Adrenal gland (tissue), 19 donors: Measurements from ENCODE around the gene ANKRD6. TPM values are rescaled to one million over a fixed set of nuclear protein-coding genes. Genes with fewer than 3 reads are reported as not detected.
A peak's percentile ranks its signal among the peaks of the same experiment; 100 is the strongest.

Experiments
- DNase-seq, 7 donors: peaks; one replicate each; pipeline ENCODE4 v3.0.0-alpha.2; 2019 to 2020
- H3K27ac ChIP-seq, 5 donors: fragments of 200-600 bp; sonication (generic) in 4 of 5; 1 replicate in 3 of 5; 2 replicates in 2 of 5; pipeline versions ENCODE4 v1.5.1 to v1.8.0; 2016 to 2020; ENCODE audit warnings: mild to moderate bottlenecking in 1 of 5
- H3K27me3 ChIP-seq: fragments of 200-600 bp; 2 replicates; pipeline ENCODE4 v1.8.0; 2021
- H3K36me3 ChIP-seq, 2 donors: fragments of 200-600 bp; replicated peaks in 1 of 2; 1 replicate in 1 of 2; 2 replicates in 1 of 2; pipeline versions ENCODE4 v1.5.1 to v1.8.0; 2018 to 2022
- H3K4me1 ChIP-seq, 2 donors: fragments of 200-600 bp; replicated peaks in 1 of 2; 1 replicate in 1 of 2; 2 replicates in 1 of 2; pipeline versions ENCODE4 v1.5.1 to v1.8.0; 2018 to 2021
- H3K4me3 ChIP-seq, 4 donors: fragments of 200-600 bp; sonication (generic) in 3 of 4; one replicate each; pipeline ENCODE4 v1.5.1; 2016 to 2018
- H3K9me3 ChIP-seq, 3 donors: fragments of 200-600 bp; sonication (generic) in 1 of 3; replicated peaks in 1 of 3; 1 replicate in 2 of 3; 2 replicates in 1 of 3; pipeline versions ENCODE4 v1.5.1 to v1.8.0; 2016 to 2021
- POLR2A ChIP-seq, 2 donors: fragments of 450-650 bp; IDR thresholded peaks; one replicate each; pipeline ENCODE4 v1.6.1; 2017; ENCODE audit warnings: antibody characterized with exemption in 2 of 2, mild to moderate bottlenecking in 2 of 2, moderate library complexity in 1 of 2
- WGBS, 4 donors: extraction: QIAGEN DNeasy Blood & Tissue Kit in 2 of 4; methylation state at CpG; one replicate each; pipeline versions ENCODE4 v1.1.5 to v1.1.7; 2013 to 2017; 5-methylcytosine and 5-hydroxymethylcytosine counted together
- intact Hi-C, 2 donors: fragments of 100-400 bp; cut with DNase I; formaldehyde crosslinking; loops; one replicate each; pipeline versions ENCODE4 v1.14.1 to v1.15.0; 2022 to 2023
- long read RNA-seq, 10 donors: library from polyadenylated mRNA in 3 of 10; unstranded in 2 of 10; stranded (forward) in 1 of 10; transcript quantifications; one replicate each; pipeline ENCODE4 v2.0.0 and lab custom pipeline, GENCODE V29; 2021 to 2026
- polyA plus RNA-seq, 3 donors: library from polyadenylated mRNA; stranded (reverse); fragments of 200-250 nt in 2 of 3; fragments of 350-450 nt in 1 of 3; fragmentation: Illumina TruSeq in 1 of 3; extraction: RNeasy Lipid Tissue Mini Kit (QIAGEN cat#74804) in 1 of 3; gene quantifications; one replicate each; pipeline ENCODE4 v1.2.3, GENCODE V29; 2013 to 2014
- total RNA-seq, 9 donors: library from RNA; depleted of rRNA in 4 of 9; stranded (reverse); fragments of >200 nt in 4 of 9; fragments of 120-200 nt in 1 of 9; fragmentation: NEBNext Ultra II Directional in 1 of 9; extraction: Animal tissue kit (Norgen Biotek cat#: 25700) in 1 of 9; gene quantifications; one replicate each; pipeline versions ENCODE4 v1.1.0 to v1.2.4, GENCODE V29; 2013 to 2023
- TF ChIP-seq, protein P1 (sequence below), 6 experiments: fragments of 450-650 bp in 4 of 6; fragments of 200-600 bp in 2 of 6; sonication (generic) in 1 of 6; IDR thresholded peaks; 1 replicate in 5 of 6; 2 replicates in 1 of 6; pipeline versions ENCODE4 v1.5.1 to v1.8.0; 2016 to 2021; ENCODE audit warnings: antibody characterized with exemption in 6 of 6, mild to moderate bottlenecking in 2 of 6, moderate library complexity in 1 of 6
- donor health status: healthy with polysubstance abuse.
- donor health status: Bipolar disorder and iron deficiency.
- donor health status: DM: yes; HTN: yes; CAD: no.
- donor health status: DM: no; HTN: no; CAD: no.
- donor health status: DM: no; HTN: no; CAD: no.
- donor health status: DM: yes; HTN: yes; CAD: no.

ANKRD6 gene
- total RNA-seq (10 to 100 TPM in 3 of 9 donors, 1 to 10 TPM in 6; 4.8 to 16.6 (median 8.0) TPM), polyA plus RNA-seq (1 to 10 TPM; 2.8 to 8.7 (median 5.1) TPM)
- long read RNA-seq, donor 1, partial matches to known transcripts, result 0 of 2 reads
- long read RNA-seq, donor 1, other reads (novel, unspliced or antisense), result 0 of 2 reads
- long read RNA-seq, donor 2, partial matches to known transcripts, result 31 of 69 reads
- long read RNA-seq, donor 2, other reads (novel, unspliced or antisense), result 38 of 69 reads
- long read RNA-seq, donor 3, result 0 reads
- long read RNA-seq, donor 4, partial matches to known transcripts, result 0 of 2 reads
- long read RNA-seq, donor 4, other reads (novel, unspliced or antisense), result 2 of 2 reads
- long read RNA-seq, donor 5, transcript ANKRD6-201 (16 exons, 3,073 nt), result major isoform, 6 of 13 reads
- long read RNA-seq, donor 5, partial matches to known transcripts, result 0 of 13 reads
- long read RNA-seq, donor 5, other reads (novel, unspliced or antisense), result 6 of 13 reads
- long read RNA-seq, donor 6, result 0 reads
- long read RNA-seq, donor 7, result 0 reads
- long read RNA-seq, donor 8, partial matches to known transcripts, result 88 of 110 reads
- long read RNA-seq, donor 8, other reads (novel, unspliced or antisense), result 22 of 110 reads
- long read RNA-seq, donor 9, partial matches to known transcripts, result 12 of 82 reads
- long read RNA-seq, donor 9, other reads (novel, unspliced or antisense), result 70 of 82 reads
- long read RNA-seq, donor 10, result 0 reads

GRCh38 chr6:89432875-89433251 is at the start of gene ANKRD6:
ANKRD6 (plus strand) TSS chr6:89433152; CDS start chr6:89566977, 133,825 bp downstream.
- Histone ChIP-seq H3K27ac (no peak within 1 kb of the TSS), H3K4me3 (peak within 1 kb of the TSS; percentile 56 to 75 (median 64)), H3K27me3 (no peaks in the 10 kb centered on the region), H3K4me1 (peaks cover 2 to 6% of the 10 kb centered on the region in 2 donors), H3K36me3 (no peaks in the 10 kb centered on the region), H3K9me3 (no peaks in the 10 kb centered on the region)
- WGBS, 4 donors, result 0 to 1% (median 0%) methylated on average over 2 to 38 of the region's 38 CpGs
- peak; percentile 48 to 84 (median 78) for DNase-seq
- TF ChIP-seq, protein P1, sequence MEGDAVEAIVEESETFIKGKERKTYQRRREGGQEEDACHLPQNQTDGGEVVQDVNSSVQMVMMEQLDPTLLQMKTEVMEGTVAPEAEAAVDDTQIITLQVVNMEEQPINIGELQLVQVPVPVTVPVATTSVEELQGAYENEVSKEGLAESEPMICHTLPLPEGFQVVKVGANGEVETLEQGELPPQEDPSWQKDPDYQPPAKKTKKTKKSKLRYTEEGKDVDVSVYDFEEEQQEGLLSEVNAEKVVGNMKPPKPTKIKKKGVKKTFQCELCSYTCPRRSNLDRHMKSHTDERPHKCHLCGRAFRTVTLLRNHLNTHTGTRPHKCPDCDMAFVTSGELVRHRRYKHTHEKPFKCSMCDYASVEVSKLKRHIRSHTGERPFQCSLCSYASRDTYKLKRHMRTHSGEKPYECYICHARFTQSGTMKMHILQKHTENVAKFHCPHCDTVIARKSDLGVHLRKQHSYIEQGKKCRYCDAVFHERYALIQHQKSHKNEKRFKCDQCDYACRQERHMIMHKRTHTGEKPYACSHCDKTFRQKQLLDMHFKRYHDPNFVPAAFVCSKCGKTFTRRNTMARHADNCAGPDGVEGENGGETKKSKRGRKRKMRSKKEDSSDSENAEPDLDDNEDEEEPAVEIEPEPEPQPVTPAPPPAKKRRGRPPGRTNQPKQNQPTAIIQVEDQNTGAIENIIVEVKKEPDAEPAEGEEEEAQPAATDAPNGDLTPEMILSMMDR (IDR thresholded peaks at IDR 0.05), result peak; percentile 41 to 97 (median 78)
- TF ChIP-seq POLR2A (IDR thresholded peaks at IDR 0.05), result peak in 1 of 2 donors; percentile 10
- intact Hi-C loops, result loop anchor here (2.0 to 5.0 kb wide), 2 partner anchors 178 to 179 kb away; no protein-coding TSS in a partner anchor

DNA sequence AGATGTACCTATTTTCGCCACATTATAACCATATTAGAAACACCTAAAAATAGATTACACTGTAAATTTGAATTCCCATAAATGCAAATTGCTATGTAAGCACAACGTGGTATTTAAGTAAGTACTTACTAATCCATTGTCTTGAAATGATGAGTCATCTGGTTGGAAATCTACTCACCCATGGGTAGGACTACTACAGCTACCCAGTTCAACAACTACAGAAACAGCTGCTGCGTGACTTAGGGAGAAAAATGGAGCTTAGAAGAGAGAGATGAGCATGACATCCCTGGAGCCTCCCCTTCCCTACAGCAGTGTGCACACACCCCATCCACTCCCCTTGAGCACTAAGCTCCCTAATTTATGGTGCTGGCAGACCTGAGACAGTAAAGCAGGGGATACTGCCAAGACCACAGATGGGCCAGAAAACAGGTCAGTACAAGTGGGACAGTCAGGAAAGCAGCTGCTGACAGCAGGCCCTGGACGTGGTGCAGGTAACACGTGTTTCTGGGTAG is 47.7 kb upstream of the ANKRD6 start:
- WGBS, 4 donors, result 74 to 88% (median 82%) methylated on average over 5 of the region's 5 CpGs
- DNase-seq, result no peak
- Histone ChIP-seq H3K4me1 (no peaks in the 10 kb centered on the region), H3K27ac (no peak overlapping the region), H3K27me3 (no peaks in the 10 kb centered on the region), H3K9me3 (no peaks in the 10 kb centered on the region), H3K36me3 (no peaks in the 10 kb centered on the region), H3K4me3 (no peak overlapping the region)
- intact Hi-C loops, result no loop called here
- no peak for TF ChIP-seq POLR2A (IDR thresholded peaks at IDR 0.05)
- TF ChIP-seq, protein P1 (IDR thresholded peaks at IDR 0.05), result no peak

DNA sequence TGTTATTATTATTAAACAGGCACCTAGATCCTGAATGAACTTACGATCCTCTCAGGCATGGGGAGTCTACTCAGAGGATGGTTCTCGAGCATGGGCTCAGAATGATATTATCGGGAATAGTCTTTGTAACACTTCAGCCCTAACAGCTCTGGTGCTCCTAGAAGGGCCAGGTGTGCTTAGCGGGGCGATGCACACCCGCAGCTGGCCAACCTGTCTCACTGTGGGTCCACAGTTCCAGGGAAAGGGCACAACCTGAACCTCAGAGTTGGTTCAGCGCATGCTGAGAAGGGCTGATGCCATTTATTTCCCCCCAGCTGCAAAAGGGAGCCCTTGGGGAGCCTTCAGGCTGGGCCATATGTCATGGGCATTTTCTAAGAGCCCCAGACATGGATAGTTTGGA is 47.1 kb upstream of the ANKRD6 start:
- no peak overlapping the region for H3K27ac ChIP-seq
- no peaks in the 10 kb centered on the region for H3K4me1 ChIP-seq
- DNase-seq, result no peak
- TF ChIP-seq, protein P1 (IDR thresholded peaks at IDR 0.05), result no peak
- no peak for TF ChIP-seq POLR2A (IDR thresholded peaks at IDR 0.05)
- H3K4me3 ChIP-seq, result no peak overlapping the region
- 80 to 99% (median 96%) methylated on average over 7 of the region's 7 CpGs for WGBS, 4 donors
- no peaks in the 10 kb centered on the region for H3K27me3 ChIP-seq
- no peaks in the 10 kb centered on the region for H3K36me3 ChIP-seq
- intact Hi-C loops, result no loop called here
- H3K9me3 ChIP-seq, result no peaks in the 10 kb centered on the region

DNA sequence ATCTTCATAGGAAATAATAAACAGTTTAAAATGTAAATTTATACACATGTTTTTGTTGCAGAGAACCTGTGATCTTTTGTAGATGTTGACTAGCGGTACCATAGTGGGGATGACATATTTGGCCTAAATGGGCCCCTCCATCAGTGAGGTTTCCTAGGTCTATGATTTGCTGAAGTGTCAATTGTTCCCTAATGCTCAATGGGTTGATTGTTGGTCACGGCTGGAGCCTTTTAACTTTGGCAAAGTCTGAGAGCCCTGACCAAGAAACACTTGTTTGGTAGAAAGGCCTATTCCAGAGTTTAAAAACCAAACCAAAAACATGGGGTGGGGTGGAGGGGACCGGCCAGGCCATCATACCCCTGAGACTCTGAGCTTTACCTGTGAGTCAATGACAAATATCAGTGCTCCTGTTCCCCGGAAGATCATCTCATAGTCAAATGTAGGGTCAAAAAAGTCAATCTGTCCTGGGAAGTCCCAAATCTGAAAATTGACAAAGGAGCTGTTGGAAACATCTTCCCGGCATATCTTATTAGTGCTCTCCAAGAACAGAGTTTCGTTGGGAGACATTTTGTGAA is 45.9 kb upstream of the ANKRD6 start:
- TF ChIP-seq, protein P1 (IDR thresholded peaks at IDR 0.05), result no peak
- no peak for TF ChIP-seq POLR2A (IDR thresholded peaks at IDR 0.05)
- no peak for DNase-seq
- no peaks in the 10 kb centered on the region for H3K36me3 ChIP-seq
- no peaks in the 10 kb centered on the region for H3K9me3 ChIP-seq
- H3K4me3 ChIP-seq, result no peak overlapping the region
- intact Hi-C loops, result no loop called here
- WGBS, 4 donors, result 93 to 97% (median 96%) methylated on average over 6 of the region's 6 CpGs
- no peak overlapping the region for H3K27ac ChIP-seq
- H3K4me1 ChIP-seq, result no peaks in the 10 kb centered on the region
- H3K27me3 ChIP-seq, result no peaks in the 10 kb centered on the region
